Mesenchymal stem cell (in vitro differentiated cells and primary cell): ENCODE data around the gene ODAPH.

Experiments
- DNase-seq: peaks from one replicate; pipeline ENCODE4 v3.0.0-alpha.2; 2013
- H2AFZ ChIP-seq: one replicate; pipeline ENCODE4 v1.6.1; 2013; ENCODE audit warnings: low read depth, mild to moderate bottlenecking, control low read depth, inconsistent platforms, low read length, moderate library complexity
- H2AK5ac ChIP-seq: 2 replicates; pipeline ENCODE4 v1.6.1; 2013; ENCODE audit warnings: low read length, moderate library complexity, mild to moderate bottlenecking, inconsistent platforms; ENCODE audit not compliant: severe bottlenecking
- H2BK120ac ChIP-seq: one replicate; pipeline ENCODE4 v1.6.1; 2013; ENCODE audit warnings: low read depth, mild to moderate bottlenecking, inconsistent platforms, low read length, moderate library complexity
- H2BK12ac ChIP-seq, 2 experiments: one replicate each; pipeline ENCODE4 v1.6.1; 2013; ENCODE audit warnings: inconsistent platforms in 2 of 2, low read length in 2 of 2, mild to moderate bottlenecking in 2 of 2, moderate library complexity in 2 of 2, control low read depth in 1 of 2
- H2BK15ac ChIP-seq: one replicate; pipeline ENCODE4 v1.6.1; 2013; ENCODE audit warnings: mild to moderate bottlenecking, low read depth, inconsistent platforms; ENCODE audit not compliant: poor library complexity, severe bottlenecking
- H2BK5ac ChIP-seq: 2 replicates; pipeline ENCODE4 v1.6.1; 2013; ENCODE audit warnings: low read depth, mild to moderate bottlenecking, low read length, control low read depth, inconsistent platforms; ENCODE audit not compliant: poor library complexity, severe bottlenecking
- H3K14ac ChIP-seq, 2 experiments: one replicate each; pipeline ENCODE4 v1.6.1; 2013; ENCODE audit warnings: inconsistent platforms in 2 of 2, low read length in 2 of 2, control low read depth in 1 of 2, mild to moderate bottlenecking in 1 of 2, moderate library complexity in 1 of 2
- H3K18ac ChIP-seq, 2 experiments: one replicate each; pipeline ENCODE4 v1.6.1; 2013; ENCODE audit warnings: inconsistent platforms in 2 of 2, low read length in 2 of 2, control low read depth in 1 of 2, low read depth in 1 of 2, mild to moderate bottlenecking in 1 of 2
- H3K23ac ChIP-seq, 2 experiments: one replicate each; pipeline ENCODE4 v1.6.1; 2013; ENCODE audit warnings: inconsistent platforms in 2 of 2, low read length in 2 of 2, mild to moderate bottlenecking in 2 of 2, moderate library complexity in 2 of 2, control low read depth in 1 of 2
- H3K27ac ChIP-seq: 2 replicates; pipeline ENCODE4 v1.5.1; 2013; ENCODE audit warnings: mild to moderate bottlenecking, moderate library complexity, low read length, control low read depth, inconsistent platforms; ENCODE audit not compliant: poor library complexity, severe bottlenecking
- H3K27me3 ChIP-seq, 2 experiments: 2 replicates each; pipeline versions ENCODE4 v1.6.1 to v1.7.0; 2013; ENCODE audit warnings: low read length in 2 of 2, mild to moderate bottlenecking in 2 of 2, moderate library complexity in 2 of 2, control low read depth in 1 of 2, inconsistent platforms in 1 of 2; ENCODE audit not compliant: control insufficient read depth in 1 of 2, insufficient read depth in 1 of 2
- H3K36me3 ChIP-seq, 2 experiments: 2 replicates each; pipeline versions ENCODE4 v1.6.1 to v1.7.0; 2013; ENCODE audit warnings: low read length in 2 of 2, control low read depth in 1 of 2, inconsistent platforms in 1 of 2, low read depth in 1 of 2, mild to moderate bottlenecking in 1 of 2; ENCODE audit not compliant: insufficient read depth in 2 of 2, control insufficient read depth in 1 of 2
- H3K4ac ChIP-seq, 2 experiments: one replicate each; pipeline ENCODE4 v1.6.1; 2013; ENCODE audit warnings: inconsistent platforms in 2 of 2, low read length in 2 of 2, mild to moderate bottlenecking in 2 of 2, moderate library complexity in 2 of 2, control low read depth in 1 of 2, low read depth in 1 of 2
- H3K4me1 ChIP-seq: 2 replicates; pipeline ENCODE4 v1.6.1; 2013; ENCODE audit warnings: low read depth, low read length, control low read depth; ENCODE audit not compliant: control insufficient read depth, insufficient read depth
- H3K4me2 ChIP-seq: 2 replicates; pipeline ENCODE4 v1.6.1; 2013; ENCODE audit warnings: low read length, mild to moderate bottlenecking, inconsistent platforms; ENCODE audit not compliant: poor library complexity, severe bottlenecking
- H3K4me3 ChIP-seq, 2 experiments: 2 replicates each; pipeline versions ENCODE4 v1.5.1 to v1.7.0; 2013; ENCODE audit warnings: low read length in 2 of 2, mild to moderate bottlenecking in 2 of 2, control low read depth in 1 of 2, low read depth in 1 of 2; ENCODE audit not compliant: insufficient read depth in 1 of 2
- H3K79me1 ChIP-seq: replicated peaks from 2 replicates; pipeline ENCODE4 v1.6.1; 2013; ENCODE audit warnings: mild to moderate bottlenecking, control low read depth, low read length, inconsistent platforms; ENCODE audit not compliant: poor library complexity, severe bottlenecking
- H3K9ac ChIP-seq: 2 replicates; pipeline ENCODE4 v1.7.0; 2013; ENCODE audit warnings: mild to moderate bottlenecking, low read length, moderate library complexity
- H3K9me3 ChIP-seq: 2 replicates; pipeline ENCODE4 v1.7.0; 2013; ENCODE audit warnings: mild to moderate bottlenecking, low read length; ENCODE audit not compliant: control insufficient read depth
- H4K8ac ChIP-seq: one replicate; pipeline ENCODE4 v1.6.1; 2013; ENCODE audit warnings: inconsistent platforms, mild to moderate bottlenecking, low read length, moderate library complexity
- H4K91ac ChIP-seq: one replicate; pipeline ENCODE4 v1.6.1; 2013; ENCODE audit warnings: mild to moderate bottlenecking, low read length, inconsistent platforms
- WGBS: methylation state at CpG from one replicate; pipeline ENCODE4 v1.1.7; 2013; ENCODE audit warnings: mixed read lengths; 5-methylcytosine and 5-hydroxymethylcytosine counted together

ODAPH gene

GRCh38 chr4:75584067-75584466 lies 28.2 kb downstream of the ODAPH start:
- Histone ChIP-seq H2BK5ac (no peak overlapping the region), H3K4me1 (no peaks in the 10 kb centered on the region), H3K27ac (no peak overlapping the region), H3K14ac (no peak overlapping the region), H3K4ac (no peak overlapping the region), H3K9me3 (peaks cover 7% of the 10 kb centered on the region), H2AK5ac (no peak overlapping the region), H3K27me3 (no peaks in the 10 kb centered on the region), H4K8ac (no peak overlapping the region), H2BK12ac (no peak overlapping the region), H2AFZ (no peak overlapping the region), H2BK15ac (no peak overlapping the region), H3K36me3 (no peaks in the 10 kb centered on the region), H3K9ac (no peak overlapping the region), H3K23ac (no peak overlapping the region), H3K4me3 (no peak overlapping the region), H3K4me2 (no peak overlapping the region), H3K18ac (no peak overlapping the region), H2BK120ac (no peak overlapping the region), H4K91ac (no peak overlapping the region), H3K79me1 (no peaks in the 10 kb centered on the region)
- WGBS: 73% methylated on average over 2 of the region's 2 CpGs
- no peak for DNase-seq

DNA sequence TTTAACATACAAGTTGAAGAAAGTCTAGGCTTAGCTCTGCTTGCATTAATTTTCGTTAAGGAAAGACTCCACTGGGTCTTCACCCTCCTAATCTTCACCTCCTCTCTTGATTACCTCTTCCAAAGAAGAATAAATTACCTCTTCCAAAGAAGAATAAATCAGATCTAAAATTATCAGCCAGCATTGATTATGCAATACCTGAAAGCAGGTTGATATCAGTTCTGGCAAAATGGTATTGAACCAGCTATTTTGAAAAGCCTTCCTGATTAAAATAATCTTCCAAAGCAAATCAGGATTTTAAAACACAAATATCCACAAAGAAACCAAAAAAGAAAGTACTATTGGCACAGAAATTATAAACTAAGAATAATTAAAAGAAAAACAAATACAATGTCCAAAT lies 37.5 kb downstream of the ODAPH start:
- H4K91ac ChIP-seq: no peak overlapping the region
- no peak overlapping the region for H2BK15ac ChIP-seq
- H3K9ac ChIP-seq: no peak overlapping the region
- no peak overlapping the region for H3K4me2 ChIP-seq
- no peak for DNase-seq
- no peak overlapping the region for H3K4me3 ChIP-seq
- WGBS: 100% methylated on average over 1 of the region's 1 CpG
- no peaks in the 10 kb centered on the region for H3K36me3 ChIP-seq
- no peak overlapping the region for H2BK120ac ChIP-seq
- H3K4me1 ChIP-seq: no peaks in the 10 kb centered on the region
- no peak overlapping the region for H2BK5ac ChIP-seq
- no peak overlapping the region for H3K23ac ChIP-seq
- H3K27ac ChIP-seq: no peak overlapping the region
- H4K8ac ChIP-seq: no peak overlapping the region
- no peak overlapping the region for H2AFZ ChIP-seq
- no peak overlapping the region for H2BK12ac ChIP-seq
- H3K14ac ChIP-seq: no peak overlapping the region
- H3K4ac ChIP-seq: no peak overlapping the region
- no peaks in the 10 kb centered on the region for H3K9me3 ChIP-seq
- no peaks in the 10 kb centered on the region for H3K27me3 ChIP-seq
- H3K18ac ChIP-seq: no peak overlapping the region
- no peak overlapping the region for H2AK5ac ChIP-seq
- no peaks in the 10 kb centered on the region for H3K79me1 ChIP-seq

GRCh38 chr4:75596061-75596460 lies 40.2 kb downstream of the ODAPH start:
- 94% methylated on average over 2 of the region's 3 CpGs for WGBS

GRCh38 chr4:75598390-75598789 lies 42.5 kb downstream of the ODAPH start:
- no peak overlapping the region for H3K4me2 ChIP-seq
- H3K4me3 ChIP-seq: no peak overlapping the region
- H2AK5ac ChIP-seq: no peak overlapping the region
- H3K9ac ChIP-seq: no peak overlapping the region
- no peak overlapping the region for H4K8ac ChIP-seq
- H3K36me3 ChIP-seq: peaks cover 0 to 3% of the 10 kb centered on the region in 2 experiments
- no peak overlapping the region for H2BK12ac ChIP-seq
- no peak overlapping the region for H3K14ac ChIP-seq
- H2BK15ac ChIP-seq: no peak overlapping the region
- WGBS: no CpG with 5 or more reads among the region's 3 CpGs
- H2BK120ac ChIP-seq: no peak overlapping the region
- no peak overlapping the region for H3K18ac ChIP-seq
- no peaks in the 10 kb centered on the region for H3K9me3 ChIP-seq
- no peaks in the 10 kb centered on the region for H3K79me1 ChIP-seq
- DNase-seq: peak; percentile 56
- H3K23ac ChIP-seq: no peak overlapping the region
- no peak overlapping the region for H2BK5ac ChIP-seq
- no peak overlapping the region for H4K91ac ChIP-seq
- H3K4me1 ChIP-seq: no peaks in the 10 kb centered on the region
- H3K27me3 ChIP-seq: no peaks in the 10 kb centered on the region
- H3K27ac ChIP-seq: no peak overlapping the region
- no peak overlapping the region for H2AFZ ChIP-seq
- H3K4ac ChIP-seq: no peak overlapping the region

More at GRCh38 chr4:75596061-75596460, 40.2 kb downstream of the ODAPH start:
- H3K18ac ChIP-seq: no peak overlapping the region
- H3K4me2 ChIP-seq: no peak overlapping the region
- H3K4ac ChIP-seq: no peak overlapping the region
- H2BK15ac ChIP-seq: no peak overlapping the region
- H3K79me1 ChIP-seq: no peaks in the 10 kb centered on the region
- no peak overlapping the region for H2AK5ac ChIP-seq
- H3K23ac ChIP-seq: no peak overlapping the region
- H2BK12ac ChIP-seq: no peak overlapping the region
- peaks cover 0 to 3% of the 10 kb centered on the region in 2 experiments for H3K36me3 ChIP-seq
- no peak overlapping the region for H3K27ac ChIP-seq
- H3K4me1 ChIP-seq: no peaks in the 10 kb centered on the region
- H4K8ac ChIP-seq: no peak overlapping the region
- no peak overlapping the region for H3K14ac ChIP-seq
- DNase-seq: no peak
- H2BK5ac ChIP-seq: no peak overlapping the region
- no peaks in the 10 kb centered on the region for H3K9me3 ChIP-seq
- H3K9ac ChIP-seq: no peak overlapping the region
- H3K4me3 ChIP-seq: no peak overlapping the region
- H2AFZ ChIP-seq: no peak overlapping the region
- H4K91ac ChIP-seq: no peak overlapping the region
- H2BK120ac ChIP-seq: no peak overlapping the region
- H3K27me3 ChIP-seq: no peaks in the 10 kb centered on the region
